Hepatocyte (in vitro differentiated cells): Measurements from ENCODE around the gene MOB3B. TPM values are rescaled to one million over a fixed set of nuclear protein-coding genes. Genes with fewer than 3 reads are reported as not detected.

Source experiments
- DNase-seq: peaks from one replicate; pipeline ENCODE4 v3.0.0-alpha.2; 2016; ENCODE audit warnings: low spot score
- H2AFZ ChIP-seq: fragments of 200-600 bp; sonication (generic); 2 replicates; pipeline ENCODE4 v1.6.0; 2016; ENCODE audit warnings: antibody characterized with exemption, mild to moderate bottlenecking
- H3K27ac ChIP-seq: fragments of 200-600 bp; sonication (generic); 2 replicates; pipeline ENCODE4 v1.5.1; 2016; ENCODE audit warnings: mild to moderate bottlenecking
- H3K27me3 ChIP-seq: fragments of 200-600 bp; sonication (generic); 2 replicates; pipeline ENCODE4 v1.6.1; 2016
- H3K36me3 ChIP-seq: fragments of 200-600 bp; sonication (generic); replicated peaks from 2 replicates; pipeline ENCODE4 v1.5.1; 2016; ENCODE audit warnings: low read depth; ENCODE audit not compliant: insufficient read depth
- H3K4me1 ChIP-seq: fragments of 200-600 bp; sonication (generic); 2 replicates; pipeline ENCODE4 v1.5.1; 2016; ENCODE audit warnings: mild to moderate bottlenecking, moderate library complexity; ENCODE audit not compliant: insufficient read depth
- H3K4me2 ChIP-seq: fragments of 200-600 bp; sonication (generic); 2 replicates; pipeline ENCODE4 v1.6.0; 2016
- H3K4me3 ChIP-seq: fragments of 200-600 bp; sonication (generic); 2 replicates; pipeline ENCODE4 v1.5.1; 2016; ENCODE audit warnings: mild to moderate bottlenecking
- H3K79me2 ChIP-seq: fragments of 200-600 bp; sonication (generic); 2 replicates; pipeline ENCODE4 v1.6.0; 2017; ENCODE audit warnings: mild to moderate bottlenecking
- H3K9me2 ChIP-seq: fragments of 200-600 bp; sonication (generic); replicated peaks from 2 replicates; pipeline ENCODE4 v1.6.0; 2017; ENCODE audit warnings: mild to moderate bottlenecking; ENCODE audit not compliant: insufficient read depth
- H3K9me3 ChIP-seq: fragments of 200-600 bp; sonication (generic); 2 replicates; pipeline ENCODE4 v1.5.1; 2016; ENCODE audit warnings: low read depth, mild to moderate bottlenecking
- H4K20me1 ChIP-seq: fragments of 200-600 bp; sonication (generic); 2 replicates; pipeline ENCODE4 v1.6.0; 2016; ENCODE audit warnings: mild to moderate bottlenecking; ENCODE audit not compliant: insufficient read depth, poor library complexity, severe bottlenecking
- CTCF ChIP-seq: fragments of 200-600 bp; sonication (generic); IDR thresholded peaks from 2 replicates; pipeline ENCODE4 v1.5.1; 2016; ENCODE audit warnings: antibody characterized with exemption, mild to moderate bottlenecking; ENCODE audit not compliant: poor library complexity
- EZH2 ChIP-seq: fragments of 200-600 bp; sonication (generic); IDR thresholded peaks from 2 replicates; pipeline ENCODE4 v1.6.1; 2016; ENCODE audit warnings: antibody characterized with exemption, mild to moderate bottlenecking, borderline replicate concordance
- EZH2phosphoT487 ChIP-seq: fragments of 200-600 bp; sonication (generic); IDR thresholded peaks from one replicate; pipeline ENCODE4 v1.6.1; 2018; ENCODE audit warnings: antibody characterized with exemption, mild to moderate bottlenecking, low read depth, moderate library complexity; ENCODE audit not compliant: unreplicated experiment, severe bottlenecking
- WGBS: methylation state at CpG from one replicate; pipeline ENCODE4 v1.1.6; 2016; ENCODE audit warnings: low lambda C conversion rate; ENCODE audit errors: missing lambda C conversion rate; 5-methylcytosine and 5-hydroxymethylcytosine counted together
- polyA plus RNA-seq: library from polyadenylated mRNA; unstranded; fragments of >200 nt; fragmentation: Nextera tagmentation; extraction: Ambion mirVana; gene quantifications from 2 replicates; pipeline ENCODE4 v1.2.1, GENCODE V29; 2016
- total RNA-seq: library from RNA; depleted of rRNA; stranded (reverse); fragments of >200 nt; gene quantifications from 2 replicates; pipeline ENCODE4 v1.2.3, GENCODE V29; 2014

The MOB3B gene
- total and polyA plus RNA-seq, 2 experiments from 2014 or later = 13.3 to 13.5 TPM

DNA sequence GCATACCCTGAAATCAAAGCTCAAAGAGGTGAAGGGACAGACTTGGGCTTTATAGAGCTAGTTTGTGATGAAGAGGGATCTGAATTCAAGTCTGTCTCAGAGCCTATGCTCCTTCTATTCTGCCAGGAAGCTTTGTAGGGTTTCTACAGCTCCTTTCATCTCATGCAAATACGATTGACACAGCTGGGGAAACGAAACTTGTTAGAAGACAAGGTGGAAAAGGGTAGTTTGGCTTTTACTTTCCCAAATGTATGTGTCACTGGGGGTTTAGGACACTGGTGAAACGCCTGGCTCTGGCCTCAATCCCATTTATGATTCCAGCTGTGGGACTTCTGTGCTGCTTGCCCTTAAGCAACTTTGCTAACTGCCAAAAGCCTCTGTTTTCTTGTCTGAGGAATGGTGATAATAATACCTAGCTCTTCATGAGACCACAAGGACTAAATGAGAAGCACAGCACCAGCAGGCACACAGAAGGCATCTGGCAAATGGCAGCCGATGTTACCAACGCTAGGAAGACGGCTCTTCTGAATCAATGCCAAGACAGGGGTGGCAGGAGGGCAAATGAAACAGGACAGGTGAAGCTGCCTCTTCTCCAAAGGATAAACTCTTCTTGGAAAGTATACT is 162.3 kb downstream of the MOB3B start:
- Histone ChIP-seq H3K9me3 (no peaks in the 10 kb centered on the region), H3K27me3 (no peaks in the 10 kb centered on the region), H3K79me2 (peaks cover 32% of the 10 kb centered on the region), H3K9me2 (no peaks in the 10 kb centered on the region), H3K27ac (peak overlapping the region; percentile 79), H2AFZ (no peak overlapping the region), H3K4me1 (peaks cover 75% of the 10 kb centered on the region), H3K4me3 (no peak overlapping the region), H4K20me1 (no peaks in the 10 kb centered on the region), H3K4me2 (peak overlapping the region; percentile 45), H3K36me3 (no peaks in the 10 kb centered on the region)
- no peak for DNase-seq
- TF ChIP-seq EZH2 (no peak), EZH2phosphoT487 (no peak), CTCF (no peak)
- 82% methylated on average over 6 of the region's 6 CpGs for WGBS

DNA sequence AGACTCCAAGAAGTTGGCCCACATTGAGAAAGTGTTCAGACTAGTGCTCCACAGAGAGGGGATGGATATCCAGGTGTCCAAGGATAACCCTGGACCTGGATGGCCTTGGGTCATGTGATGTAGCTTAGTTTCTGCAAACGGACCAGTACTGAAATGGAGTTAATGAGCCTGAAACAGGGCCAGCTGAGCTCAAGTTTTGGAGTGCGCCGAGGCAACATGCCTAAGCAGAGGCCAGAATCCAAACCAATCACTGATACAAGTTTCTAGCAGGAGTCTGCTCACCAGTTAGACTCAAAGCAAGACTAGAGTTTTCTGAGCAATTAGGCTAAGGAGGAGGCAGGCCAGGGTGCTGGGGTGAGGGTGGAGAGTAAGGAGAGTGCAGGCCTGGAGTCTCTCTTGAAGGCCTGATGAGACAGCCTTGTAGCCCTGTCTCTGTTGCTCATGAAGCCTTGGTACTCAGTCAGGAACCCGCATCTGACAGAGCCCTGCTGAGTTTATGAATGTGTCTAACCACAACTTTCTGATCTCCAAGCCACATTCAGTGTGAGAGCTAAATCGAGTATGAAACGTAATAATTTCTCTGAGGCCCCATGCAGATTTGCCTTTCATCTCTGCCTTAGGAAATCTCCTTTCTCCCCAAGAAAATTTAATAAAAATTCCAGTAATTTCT is 163.8 kb downstream of the MOB3B start:
- peaks cover 78% of the 10 kb centered on the region for H3K4me1 ChIP-seq
- no peak for TF ChIP-seq EZH2phosphoT487
- TF ChIP-seq EZH2 = no peak
- TF ChIP-seq CTCF = no peak
- no peak overlapping the region for H3K4me3 ChIP-seq
- 71% methylated on average over 6 of the region's 6 CpGs for WGBS
- H3K27me3 ChIP-seq = no peaks in the 10 kb centered on the region
- H3K9me2 ChIP-seq = no peaks in the 10 kb centered on the region
- no peak for DNase-seq
- H2AFZ ChIP-seq = no peak overlapping the region
- H3K79me2 ChIP-seq = peaks cover 32% of the 10 kb centered on the region
- H3K27ac ChIP-seq = peak overlapping the region; percentile 79
- H4K20me1 ChIP-seq = no peaks in the 10 kb centered on the region
- H3K9me3 ChIP-seq = no peaks in the 10 kb centered on the region
- H3K36me3 ChIP-seq = no peaks in the 10 kb centered on the region
- H3K4me2 ChIP-seq = peak overlapping the region; percentile 21

GRCh38 chr9:27362447-27363210 is 167.0 kb downstream of the MOB3B start:
- Histone ChIP-seq H3K4me1 (peaks cover 56% of the 10 kb centered on the region), H2AFZ (no peak overlapping the region), H3K27ac (peak overlapping the region; percentile 76)

More at GRCh38 chr9:27362447-27363210, 167.0 kb downstream of the MOB3B start:
- no peak overlapping the region for H3K4me2 ChIP-seq
- WGBS = 71% methylated on average over 5 of the region's 5 CpGs
- no peaks in the 10 kb centered on the region for H3K9me3 ChIP-seq
- no peaks in the 10 kb centered on the region for H4K20me1 ChIP-seq
- DNase-seq = no peak
- TF ChIP-seq CTCF (no peak), EZH2phosphoT487 (no peak)
- no peaks in the 10 kb centered on the region for H3K27me3 ChIP-seq
- no peaks in the 10 kb centered on the region for H3K36me3 ChIP-seq
- H3K4me3 ChIP-seq = no peak overlapping the region
- H3K9me2 ChIP-seq = no peaks in the 10 kb centered on the region
- peaks cover 32% of the 10 kb centered on the region for H3K79me2 ChIP-seq
